GM12874 (cell line): ENCODE results near the gene NUP62.

Experiments
- TF ChIP-seq, protein P1 (sequence below): IDR thresholded peaks from 2 replicates; pipeline ENCODE4 v1.5.1; 2011; ENCODE audit warnings: low read depth, mild to moderate bottlenecking, control low read depth, low read length, moderate library complexity; ENCODE audit not compliant: insufficient read depth

The NUP62 gene, protein sequence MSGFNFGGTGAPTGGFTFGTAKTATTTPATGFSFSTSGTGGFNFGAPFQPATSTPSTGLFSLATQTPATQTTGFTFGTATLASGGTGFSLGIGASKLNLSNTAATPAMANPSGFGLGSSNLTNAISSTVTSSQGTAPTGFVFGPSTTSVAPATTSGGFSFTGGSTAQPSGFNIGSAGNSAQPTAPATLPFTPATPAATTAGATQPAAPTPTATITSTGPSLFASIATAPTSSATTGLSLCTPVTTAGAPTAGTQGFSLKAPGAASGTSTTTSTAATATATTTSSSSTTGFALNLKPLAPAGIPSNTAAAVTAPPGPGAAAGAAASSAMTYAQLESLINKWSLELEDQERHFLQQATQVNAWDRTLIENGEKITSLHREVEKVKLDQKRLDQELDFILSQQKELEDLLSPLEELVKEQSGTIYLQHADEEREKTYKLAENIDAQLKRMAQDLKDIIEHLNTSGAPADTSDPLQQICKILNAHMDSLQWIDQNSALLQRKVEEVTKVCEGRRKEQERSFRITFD

GRCh38 chr19:49929121-49929610, at the start of gene NUP62, which contains the start of gene ATF5:
Gene NUP62 (minus strand): TSS chr19:49929504. CDS start chr19:49909807, 19,697 bp downstream.
Gene ATF5 (plus strand): TSS chr19:49929205. CDS start chr19:49930851, 1,646 bp downstream.
- TF ChIP-seq, protein P1, sequence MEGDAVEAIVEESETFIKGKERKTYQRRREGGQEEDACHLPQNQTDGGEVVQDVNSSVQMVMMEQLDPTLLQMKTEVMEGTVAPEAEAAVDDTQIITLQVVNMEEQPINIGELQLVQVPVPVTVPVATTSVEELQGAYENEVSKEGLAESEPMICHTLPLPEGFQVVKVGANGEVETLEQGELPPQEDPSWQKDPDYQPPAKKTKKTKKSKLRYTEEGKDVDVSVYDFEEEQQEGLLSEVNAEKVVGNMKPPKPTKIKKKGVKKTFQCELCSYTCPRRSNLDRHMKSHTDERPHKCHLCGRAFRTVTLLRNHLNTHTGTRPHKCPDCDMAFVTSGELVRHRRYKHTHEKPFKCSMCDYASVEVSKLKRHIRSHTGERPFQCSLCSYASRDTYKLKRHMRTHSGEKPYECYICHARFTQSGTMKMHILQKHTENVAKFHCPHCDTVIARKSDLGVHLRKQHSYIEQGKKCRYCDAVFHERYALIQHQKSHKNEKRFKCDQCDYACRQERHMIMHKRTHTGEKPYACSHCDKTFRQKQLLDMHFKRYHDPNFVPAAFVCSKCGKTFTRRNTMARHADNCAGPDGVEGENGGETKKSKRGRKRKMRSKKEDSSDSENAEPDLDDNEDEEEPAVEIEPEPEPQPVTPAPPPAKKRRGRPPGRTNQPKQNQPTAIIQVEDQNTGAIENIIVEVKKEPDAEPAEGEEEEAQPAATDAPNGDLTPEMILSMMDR, result no peak

DNA sequence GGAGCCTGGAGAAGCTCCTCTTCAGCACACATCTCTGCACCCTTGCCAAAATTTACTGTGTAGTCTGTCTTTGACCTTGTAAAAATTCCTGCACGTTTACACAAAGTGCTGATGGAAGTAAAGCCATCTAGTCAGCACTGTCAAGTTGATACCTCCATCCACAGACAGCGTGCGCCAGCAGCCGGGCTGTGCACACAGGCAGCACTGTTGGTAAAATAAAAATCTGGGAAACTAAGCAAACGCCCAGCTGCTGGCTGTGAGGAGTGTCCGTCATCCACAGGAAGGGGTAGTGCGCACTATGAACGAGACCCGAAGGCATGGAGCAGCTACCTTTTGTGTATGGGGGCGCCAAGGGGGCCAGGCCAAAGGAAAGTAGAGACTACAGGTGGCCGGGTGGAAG, 49.0 kb upstream of the NUP62 start:
- TF ChIP-seq, protein P1, result no peak

GRCh38 chr19:49977881-49978280, 48.6 kb upstream of the NUP62 start:
- TF ChIP-seq, protein P1, result no peak

GRCh38 chr19:49977076-49977475, 47.8 kb upstream of the NUP62 start:
- TF ChIP-seq, protein P1, result no peak

- TF ChIP-seq, protein P1, result no peak
These were observed 47.2 kb upstream of the NUP62 start for GRCh38 chr19:49976496-49976895.

- TF ChIP-seq, protein P1, result no peak
These were observed 45.7 kb upstream of the NUP62 start for GRCh38 chr19:49975051-49975450.

GRCh38 chr19:49973987-49974386, 44.7 kb upstream of the NUP62 start:
- TF ChIP-seq, protein P1, result no peak
